Astrocyte of the cerebellum (primary cell): ENCODE data around the gene CDH4.

Source experiments
- DNase-seq: peaks from one replicate; pipeline ENCODE4 v3.0.0-alpha.2; 2011; ENCODE audit warnings: low read depth
- H3K4me3 ChIP-seq: 2 replicates; pipeline ENCODE4 v1.5.1; 2011; ENCODE audit warnings: mild to moderate bottlenecking, low read depth, low read length, moderate library complexity
- CTCF ChIP-seq: IDR thresholded peaks from 2 replicates; pipeline ENCODE4 v1.5.1; 2012; ENCODE audit warnings: low read length, low read depth, moderate library complexity, mild to moderate bottlenecking; ENCODE audit errors: missing control alignments
- in situ Hi-C: cut with HindIII; loops from 2 replicates; pipeline ENCODE4 v1.10.0; 2017; ENCODE audit warnings: low sequenced_read_pairs

The CDH4 gene

GRCh38 chr20:61615806-61616205, 363.7 kb downstream of the CDH4 start:
- TF ChIP-seq CTCF: no peak
- no peak overlapping the region for H3K4me3 ChIP-seq
- in situ Hi-C loops: no loop called here
- DNase-seq: no peak

GRCh38 chr20:61619751-61620150, 367.7 kb downstream of the CDH4 start:
- no peak for TF ChIP-seq CTCF
- no peak for DNase-seq
- no peak overlapping the region for H3K4me3 ChIP-seq
- in situ Hi-C loops: no loop called here

GRCh38 chr20:61620174-61620573, 368.1 kb downstream of the CDH4 start:
- no peak for DNase-seq
- TF ChIP-seq CTCF: no peak
- in situ Hi-C loops: no loop called here
- no peak overlapping the region for H3K4me3 ChIP-seq

- no peak for DNase-seq
- TF ChIP-seq CTCF: no peak
- in situ Hi-C loops: no loop called here
- no peak overlapping the region for H3K4me3 ChIP-seq
These were observed 369.1 kb downstream of the CDH4 start for GRCh38 chr20:61621035-61621730.

- DNase-seq: no peak
- TF ChIP-seq CTCF: no peak
- H3K4me3 ChIP-seq: no peak overlapping the region
- in situ Hi-C loops: no loop called here
These were observed 369.8 kb downstream of the CDH4 start for GRCh38 chr20:61621852-61622251.

- no peak for TF ChIP-seq CTCF
- no peak for DNase-seq
- no peak overlapping the region for H3K4me3 ChIP-seq
- in situ Hi-C loops: no loop called here
These were observed 371.4 kb downstream of the CDH4 start for GRCh38 chr20:61623451-61623850.
